Natural killer cell (primary cell): ENCODE data around the gene ZC3H18. TPM values are rescaled to one million over a fixed set of nuclear protein-coding genes. Genes with fewer than 3 reads are reported as not detected.

Source experiments
- ATAC-seq, 3 donors: fragments of 150-1000 bp in 2 of 3; fragments of 200-7000 bp in 1 of 3; cut with Tn5 transposase; 1 replicate in 1 of 3; 2 replicates in 2 of 3; pipeline ENCODE4 v1.10.0; 2021; ENCODE audit warnings: mild to moderate bottlenecking in 2 of 3, moderate library complexity in 2 of 3
- DNase-seq, 2 donors: peaks; one replicate each; pipeline versions ENCODE4 v3.0.0 to v3.0.0-alpha.2; 2013 to 2021; ENCODE audit warnings: mixed read lengths in 1 of 2
- H3K27ac ChIP-seq: one replicate; pipeline ENCODE4 v1.5.1; 2013; ENCODE audit warnings: mild to moderate bottlenecking, low read length
- H3K27me3 ChIP-seq: one replicate; pipeline ENCODE4 v1.6.1; 2013; ENCODE audit warnings: low read length; ENCODE audit not compliant: control insufficient read depth, insufficient read depth
- H3K36me3 ChIP-seq: one replicate; pipeline ENCODE4 v1.6.1; 2013; ENCODE audit warnings: low read length; ENCODE audit not compliant: control insufficient read depth, insufficient read depth
- H3K4me1 ChIP-seq: one replicate; pipeline ENCODE4 v1.6.1; 2013; ENCODE audit warnings: low read length; ENCODE audit not compliant: control insufficient read depth, insufficient read depth
- H3K4me3 ChIP-seq: one replicate; pipeline ENCODE4 v1.5.1; 2013; ENCODE audit warnings: low read length
- H3K9me3 ChIP-seq: one replicate; pipeline ENCODE4 v1.6.1; 2013; ENCODE audit warnings: low read length; ENCODE audit not compliant: control insufficient read depth, insufficient read depth
- H3K27ac Mint-ChIP-seq, 2 donors: one replicate each; pipeline ENCODE4 v1.8.0; 2022; ENCODE audit warnings: mild to moderate bottlenecking in 2 of 2, mixed read lengths in 2 of 2, moderate library complexity in 1 of 2
- H3K27me3 Mint-ChIP-seq, 2 donors: one replicate each; pipeline ENCODE4 v1.8.0; 2022; ENCODE audit warnings: low read depth in 2 of 2, mixed read lengths in 2 of 2
- H3K36me3 Mint-ChIP-seq: one replicate; pipeline ENCODE4 v1.8.0; 2022; ENCODE audit warnings: mixed read lengths
- H3K4me1 Mint-ChIP-seq, 2 donors: one replicate each; pipeline ENCODE4 v1.8.0; 2022; ENCODE audit warnings: mixed read lengths in 2 of 2
- H3K4me3 Mint-ChIP-seq: one replicate; pipeline ENCODE4 v1.8.0; 2022; ENCODE audit warnings: mild to moderate bottlenecking, moderate library complexity, mixed read lengths
- H3K9me3 Mint-ChIP-seq, 2 donors: one replicate each; pipeline ENCODE4 v1.8.0; 2022; ENCODE audit warnings: mixed read lengths in 2 of 2
- CTCF ChIP-seq: fragments of 200-600 bp; IDR thresholded peaks from one replicate; pipeline ENCODE4 v1.8.0; 2022; ENCODE audit warnings: antibody characterized with exemption
- WGBS: methylation state at CpG from one replicate; pipeline ENCODE4 v1.1.7; 2013; ENCODE audit warnings: missing lambda C conversion rate; ENCODE audit not compliant: insufficient coverage; 5-methylcytosine and 5-hydroxymethylcytosine counted together
- intact Hi-C: fragments of 100-400 bp; cut with micrococcal nuclease; formaldehyde crosslinking; loops from one replicate; pipeline ENCODE4 v1.14.2; 2022
- total RNA-seq, 4 donors: library from RNA; stranded (reverse); fragments of 120-200 nt in 1 of 4; gene quantifications; one replicate each; pipeline versions ENCODE4 v1.2.3 to v1.2.4, GENCODE V29; 2013 to 2022

ZC3H18 gene
- total RNA-seq, 3 donors from 2014 or later (not counting 1 experiment from before 2014, with no cell fraction given): 125 to 130 (median 126) TPM

GRCh38 chr16:88537859-88538258 lies 32.3 kb upstream of the ZC3H18 start:
- H3K36me3 ChIP-seq: peaks cover 10% of the 10 kb centered on the region
- peaks cover 8% of the 10 kb centered on the region for H3K9me3 ChIP-seq
- no peak overlapping the region for H3K4me3 ChIP-seq
- no peak for TF ChIP-seq CTCF
- WGBS: 87% methylated on average over 4 of the region's 4 CpGs
- intact Hi-C loops: no loop called here
- H3K27ac Mint-ChIP-seq: peak overlapping the region in 1 of 2 donors; percentile 78
- no peak overlapping the region for H3K4me3 Mint-ChIP-seq
- no peaks in the 10 kb centered on the region for H3K27me3 Mint-ChIP-seq
- peaks cover 0 to 58% of the 10 kb centered on the region in 2 donors for H3K4me1 Mint-ChIP-seq
- ATAC-seq: no peak
- no peaks in the 10 kb centered on the region for H3K9me3 Mint-ChIP-seq
- H3K27me3 ChIP-seq: no peaks in the 10 kb centered on the region
- H3K27ac ChIP-seq: no peak overlapping the region
- no peak for DNase-seq
- H3K36me3 Mint-ChIP-seq: no peaks in the 10 kb centered on the region
- H3K4me1 ChIP-seq: peaks cover 70% of the 10 kb centered on the region

GRCh38 chr16:88538366-88539060 lies 31.7 kb upstream of the ZC3H18 start:
- peak in 1 of 2 donors; percentile 14 for DNase-seq
- Histone ChIP-seq H3K36me3 (peaks cover 10% of the 10 kb centered on the region), H3K4me1 (peaks cover 67% of the 10 kb centered on the region), H3K27ac (no peak overlapping the region), H3K27me3 (no peaks in the 10 kb centered on the region), H3K9me3 (peaks cover 15% of the 10 kb centered on the region), H3K4me3 (no peak overlapping the region)
- Mint-ChIP-seq H3K27me3 (no peaks in the 10 kb centered on the region), H3K4me3 (no peak overlapping the region), H3K36me3 (peaks cover 6% of the 10 kb centered on the region), H3K9me3 (peaks cover 2 to 3% of the 10 kb centered on the region in 2 donors), H3K27ac (peak overlapping the region in 1 of 2 donors; percentile 78), H3K4me1 (peaks cover 0 to 58% of the 10 kb centered on the region in 2 donors)
- ATAC-seq: no peak
- WGBS: 71% methylated on average over 23 of the region's 23 CpGs
- TF ChIP-seq CTCF: no peak
- intact Hi-C loops: no loop called here

GRCh38 chr16:88539261-88539651 lies 30.9 kb upstream of the ZC3H18 start:
- Histone ChIP-seq H3K9me3 (peaks cover 22% of the 10 kb centered on the region), H3K4me3 (no peak overlapping the region), H3K4me1 (peaks cover 72% of the 10 kb centered on the region), H3K27me3 (no peaks in the 10 kb centered on the region), H3K27ac (no peak overlapping the region), H3K36me3 (peaks cover 10% of the 10 kb centered on the region)
- Mint-ChIP-seq H3K27me3 (no peaks in the 10 kb centered on the region), H3K4me1 (peaks cover 0 to 58% of the 10 kb centered on the region in 2 donors), H3K9me3 (peaks cover 4 to 5% of the 10 kb centered on the region in 2 donors), H3K36me3 (peaks cover 10% of the 10 kb centered on the region), H3K27ac (peak overlapping the region in 1 of 2 donors; percentile 78), H3K4me3 (no peak overlapping the region)
- ATAC-seq (no peak), DNase-seq (no peak)
- intact Hi-C loops: no loop called here
- TF ChIP-seq CTCF: no peak
- 72% methylated on average over 12 of the region's 12 CpGs for WGBS
